MV-4-11 (cell line): ENCODE data around the gene IPO4.

Experiments used
- DNase-seq: peaks from one replicate; lab custom pipeline; 2025; lab: John Stamatoyannopoulos, UW

IPO4 gene

GRCh38 chr14:24149302-24149969, 39.2 kb downstream of the IPO4 start:
- DNase-seq = no peak

GRCh38 chr14:24147761-24148428, 40.7 kb downstream of the IPO4 start:
- DNase-seq = no peak

- peak; percentile 99 for DNase-seq
Measured at GRCh38 chr14:24146978-24147760, 41.4 kb downstream of the IPO4 start, which contains the start of gene RNF31. TSS of gene RNF31 (plus strand) at chr14:24147498. CDS start at chr14:24147699, 201 bp downstream.

GRCh38 chr14:24146453-24146977, 42.1 kb downstream of the IPO4 start, which contains the start of gene PSME2:
TSS of gene PSME2 (minus strand) at chr14:24146610. CDS start at chr14:24146581, 29 bp downstream.
- peak; percentile 92 for DNase-seq

- peak; percentile 23 for DNase-seq
Measured at GRCh38 chr14:24145690-24146452, 42.7 kb downstream of the IPO4 start.

GRCh38 chr14:24145219-24145618, 43.4 kb downstream of the IPO4 start:
- no peak for DNase-seq

GRCh38 chr14:24144451-24144850, 44.2 kb downstream of the IPO4 start:
- no peak for DNase-seq

- no peak for DNase-seq
Measured at GRCh38 chr14:24143511-24143910, 45.1 kb downstream of the IPO4 start.

GRCh38 chr14:24141097-24141880, 47.3 kb downstream of the IPO4 start, which contains the start of gene EMC9:
TSS of gene EMC9 (minus strand) at chr14:24141591. CDS start at chr14:24141304, 287 bp downstream.
- DNase-seq = peak; percentile 99

GRCh38 chr14:24139272-24139934, 49.2 kb downstream of the IPO4 start:
- no peak for DNase-seq

GRCh38 chr14:24138396-24139271, 50.0 kb downstream of the IPO4 start:
- DNase-seq = no peak

- no peak for DNase-seq
Measured at GRCh38 chr14:24137529-24138395, 50.9 kb downstream of the IPO4 start.

- DNase-seq = no peak
Measured at GRCh38 chr14:24136684-24137528, 51.7 kb downstream of the IPO4 start.

GRCh38 chr14:24135834-24136683, 52.6 kb downstream of the IPO4 start, which contains the start of gene PSME1:
TSS of gene PSME1 (plus strand) at chr14:24136194. CDS start at chr14:24136263, 69 bp downstream.
- DNase-seq = peak; percentile 80

- DNase-seq = no peak
Measured at GRCh38 chr14:24135584-24135833, 53.1 kb downstream of the IPO4 start.

- DNase-seq = no peak
Measured at GRCh38 chr14:24133735-24134134, 54.9 kb downstream of the IPO4 start.
